Epidermal melanocyte (primary cell): ENCODE results near the gene DNAJB6.
"Not testable (repeated sequence)": the region's sequence is repeated elsewhere in the genome, so short reads cannot be mapped to it uniquely, and the experiment has no call there.

ENCODE experiments used
- DNase-seq: peaks from one replicate; pipeline ENCODE4 v3.0.0; 2011; ENCODE audit warnings: low spot score; ENCODE audit not compliant: insufficient read length

Gene DNAJB6

GRCh38 chr7:157441023-157441399 is 104.2 kb downstream of the DNAJB6 start:
- no peak for DNase-seq

DNA sequence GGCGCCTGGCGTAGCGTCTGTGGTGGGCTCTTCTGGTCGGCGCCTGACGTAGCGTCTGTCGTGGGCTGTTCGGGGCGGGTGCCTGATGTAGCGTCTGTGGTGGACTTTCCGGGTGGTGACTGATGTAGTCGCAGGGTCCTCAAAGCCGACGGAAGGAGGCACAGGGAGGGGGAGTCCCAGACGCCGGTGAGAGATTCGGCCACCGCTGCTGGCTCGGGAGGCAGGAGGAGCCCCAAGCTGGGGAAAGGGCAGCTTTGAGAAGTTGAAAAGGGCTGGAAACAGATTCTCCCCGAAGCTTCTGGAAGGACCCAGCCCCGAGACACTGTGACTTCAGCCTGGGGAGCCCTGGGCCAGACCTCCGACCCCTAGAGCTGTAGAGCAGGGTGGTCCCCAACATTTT is 105.7 kb downstream of the DNAJB6 start:
- DNase-seq = no peak

DNA sequence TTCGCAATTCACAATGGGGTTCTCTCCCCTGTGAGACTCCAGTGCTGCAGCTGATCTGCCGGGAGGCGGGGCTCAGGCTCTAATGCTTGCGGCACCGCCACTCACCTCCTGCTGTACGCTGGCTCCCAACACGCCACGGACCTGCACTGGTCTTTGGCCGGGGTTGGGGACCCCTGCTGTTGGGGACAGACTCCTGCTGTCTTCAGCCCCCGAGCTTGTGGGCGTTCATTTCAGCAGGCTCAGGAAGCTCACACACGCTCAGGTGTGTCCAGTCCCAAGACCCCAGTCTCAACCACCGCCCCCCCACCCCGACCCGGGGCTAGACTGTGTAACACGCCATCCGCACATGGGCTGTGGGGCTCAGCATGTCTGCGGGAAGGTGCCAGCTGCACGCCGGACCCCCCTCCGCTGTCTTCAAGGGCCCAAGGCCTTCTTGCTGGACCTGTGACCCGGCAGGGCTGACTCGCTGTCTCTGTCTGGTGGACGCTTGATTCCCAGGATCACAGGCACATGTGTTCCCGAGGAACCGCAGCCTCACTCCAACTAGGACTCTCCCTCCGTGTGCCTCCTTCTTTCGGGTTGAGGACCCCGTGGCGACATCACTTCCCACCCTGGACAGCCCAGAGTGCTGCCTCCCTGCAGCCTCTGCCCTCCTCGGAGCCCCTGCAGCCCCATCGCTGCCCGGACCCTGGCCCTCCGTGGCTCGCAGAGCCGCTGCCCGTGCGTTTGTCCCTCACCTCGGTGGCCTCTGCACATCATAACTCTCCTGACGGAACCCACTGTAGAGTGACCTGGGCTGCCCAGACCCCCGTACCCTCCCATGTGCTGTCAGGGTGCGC is 106.4 kb downstream of the DNAJB6 start:
- DNase-seq = peak; percentile 5

- peak; percentile 11 for DNase-seq
These were observed 107.4 kb downstream of the DNAJB6 start for GRCh38 chr7:157444011-157444842.

DNA sequence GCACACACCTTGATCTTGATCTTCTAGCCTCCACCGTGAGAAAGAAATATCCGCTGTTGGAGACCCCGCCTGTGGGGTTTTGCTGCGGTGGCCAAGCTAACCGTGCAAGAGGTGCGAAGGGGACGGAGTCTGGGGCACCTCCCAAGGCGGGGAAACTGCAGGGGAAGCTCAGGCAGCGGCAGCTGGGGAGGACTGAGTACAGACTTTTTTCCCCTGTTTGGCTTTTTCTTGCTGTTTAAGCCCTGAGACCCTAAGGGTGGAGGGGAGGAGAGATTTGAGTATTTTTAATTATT is 108.0 kb downstream of the DNAJB6 start:
- DNase-seq = no peak

GRCh38 chr7:157445246-157445955 is 108.6 kb downstream of the DNAJB6 start:
- no peak for DNase-seq

GRCh38 chr7:157445956-157446295 is 109.1 kb downstream of the DNAJB6 start:
- no peak for DNase-seq

DNA sequence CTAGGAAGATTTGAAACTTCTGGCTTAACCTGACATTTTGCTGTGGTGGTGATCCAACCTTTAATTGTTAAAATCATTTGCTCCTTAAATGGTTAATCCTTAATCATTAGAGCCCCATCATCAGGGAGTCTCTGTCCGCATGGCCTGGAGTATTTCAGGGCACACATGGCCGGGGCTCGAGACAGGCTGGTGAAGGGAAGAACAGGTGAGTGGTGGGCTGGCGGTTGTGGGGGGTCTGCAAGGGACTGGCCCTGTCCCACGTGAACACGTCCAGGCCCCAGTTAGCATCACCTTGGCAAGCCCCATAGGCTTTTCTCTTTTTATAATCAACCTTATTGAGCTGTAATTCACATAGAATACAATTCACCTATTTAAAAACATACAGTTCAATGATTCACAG is 109.5 kb downstream of the DNAJB6 start:
- peak; percentile 15 for DNase-seq

DNA sequence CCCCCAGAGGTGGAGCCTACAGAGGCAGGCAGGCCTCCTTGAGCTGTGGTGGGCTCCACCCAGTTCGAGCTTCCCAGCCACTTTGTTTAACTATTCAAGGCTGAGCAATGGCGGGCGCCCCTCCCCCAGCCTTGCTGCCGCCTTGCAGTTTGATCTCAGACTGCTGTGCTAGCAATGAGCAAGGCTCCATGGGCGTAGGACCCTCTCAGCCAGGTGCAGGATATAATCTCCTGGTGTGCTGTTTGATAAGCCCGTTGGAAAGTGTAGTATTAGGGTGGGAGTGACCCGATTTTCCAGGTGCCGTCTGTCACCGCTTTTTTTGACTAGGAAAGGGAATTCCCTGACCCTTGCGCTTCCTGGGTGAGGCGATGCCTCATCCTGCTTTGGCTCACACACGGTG is 117.2 kb downstream of the DNAJB6 start:
- DNase-seq = not testable (repeated sequence)

DNA sequence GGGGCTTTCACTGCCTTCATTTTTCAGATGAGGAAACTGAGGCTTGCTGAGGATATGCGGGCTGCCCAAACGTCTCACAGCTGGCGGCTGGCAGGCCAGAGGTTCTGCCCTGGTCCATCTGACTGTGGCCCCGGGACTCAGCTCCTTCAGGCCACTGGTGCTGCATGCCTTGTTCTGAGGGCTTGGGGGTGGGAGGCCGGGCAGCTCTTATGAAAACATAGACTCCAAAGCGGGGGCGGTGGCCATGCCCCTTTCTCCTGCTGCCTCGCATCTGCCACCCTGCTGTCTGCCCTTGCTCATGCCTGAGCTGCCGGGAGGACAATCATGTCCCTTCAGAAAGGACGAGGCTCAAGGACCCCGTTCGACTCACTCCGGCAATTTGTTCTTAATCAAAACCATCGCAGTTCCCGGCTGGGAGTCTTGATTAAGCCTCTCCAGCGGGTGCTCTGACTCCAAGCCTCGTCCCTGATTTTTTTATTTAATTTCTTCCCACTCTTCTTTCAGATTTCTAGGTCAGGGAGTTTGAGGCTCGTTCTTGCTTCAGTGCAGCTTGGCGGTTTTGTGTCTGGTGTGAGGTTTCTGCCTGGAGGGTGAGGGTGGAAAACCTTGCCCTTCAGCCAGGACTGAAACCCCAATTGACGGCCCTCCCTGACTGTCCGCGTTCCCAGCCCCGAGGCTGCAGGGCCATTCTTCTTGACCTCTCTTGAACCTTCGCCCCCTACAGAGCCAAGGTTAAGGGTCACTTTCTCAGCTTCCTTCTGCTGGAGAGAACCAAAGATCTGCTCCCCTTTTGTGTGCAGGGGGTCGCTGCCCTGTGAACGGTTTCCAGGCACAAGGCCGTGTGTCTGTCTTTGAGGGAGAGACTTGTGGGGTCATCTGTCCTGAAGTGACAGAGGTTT is 120.8 kb downstream of the DNAJB6 start:
- no peak for DNase-seq

DNA sequence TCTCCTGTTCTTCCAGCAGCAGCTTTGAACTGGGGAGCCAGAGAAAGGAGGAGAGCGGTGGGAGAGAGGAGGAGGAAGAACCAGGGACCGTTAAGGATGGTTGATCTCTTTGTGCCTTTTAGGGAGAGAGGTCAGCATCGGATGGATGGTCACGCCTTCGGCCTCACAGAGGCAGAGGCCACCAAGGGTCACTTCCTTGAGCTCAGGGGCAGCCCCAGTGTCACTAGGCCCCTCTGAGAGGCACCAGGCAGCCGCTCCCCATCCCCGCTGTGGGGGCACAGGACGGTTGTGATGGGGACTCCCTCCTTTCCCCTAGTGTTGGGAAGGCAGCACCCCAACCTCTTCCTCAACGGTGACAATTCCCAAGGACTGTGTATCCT is 121.4 kb downstream of the DNAJB6 start:
- no peak for DNase-seq

DNA sequence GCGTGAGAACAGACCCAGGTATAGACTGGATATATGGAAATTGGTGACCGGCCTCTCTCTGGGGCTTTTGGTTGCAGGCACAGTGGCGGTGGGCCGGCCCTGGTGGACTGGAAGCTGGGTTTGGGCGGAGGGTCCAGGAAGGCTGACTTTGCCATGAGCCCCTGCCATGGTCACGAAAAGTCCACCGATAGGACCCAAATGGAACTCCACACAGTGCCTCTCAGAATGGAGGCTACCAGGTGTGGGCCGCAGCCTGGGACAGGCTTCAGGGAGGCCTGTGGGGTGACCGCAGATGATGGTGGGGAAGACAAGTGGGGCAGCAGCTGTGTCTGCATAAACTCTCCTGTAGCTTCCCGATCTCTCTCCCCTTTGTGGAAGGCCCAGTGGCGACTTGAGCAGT is 123.2 kb downstream of the DNAJB6 start:
- no peak for DNase-seq

- no peak for DNase-seq
These were observed 123.9 kb downstream of the DNAJB6 start for GRCh38 chr7:157460721-157461120.

- DNase-seq = no peak
These were observed 125.0 kb downstream of the DNAJB6 start for GRCh38 chr7:157461573-157462418.

- no peak for DNase-seq
These were observed 125.6 kb downstream of the DNAJB6 start for GRCh38 chr7:157462419-157462771.

GRCh38 chr7:157462840-157463239 is 126.0 kb downstream of the DNAJB6 start:
- no peak for DNase-seq

GRCh38 chr7:157463245-157463644 is 126.4 kb downstream of the DNAJB6 start:
- no peak for DNase-seq

DNA sequence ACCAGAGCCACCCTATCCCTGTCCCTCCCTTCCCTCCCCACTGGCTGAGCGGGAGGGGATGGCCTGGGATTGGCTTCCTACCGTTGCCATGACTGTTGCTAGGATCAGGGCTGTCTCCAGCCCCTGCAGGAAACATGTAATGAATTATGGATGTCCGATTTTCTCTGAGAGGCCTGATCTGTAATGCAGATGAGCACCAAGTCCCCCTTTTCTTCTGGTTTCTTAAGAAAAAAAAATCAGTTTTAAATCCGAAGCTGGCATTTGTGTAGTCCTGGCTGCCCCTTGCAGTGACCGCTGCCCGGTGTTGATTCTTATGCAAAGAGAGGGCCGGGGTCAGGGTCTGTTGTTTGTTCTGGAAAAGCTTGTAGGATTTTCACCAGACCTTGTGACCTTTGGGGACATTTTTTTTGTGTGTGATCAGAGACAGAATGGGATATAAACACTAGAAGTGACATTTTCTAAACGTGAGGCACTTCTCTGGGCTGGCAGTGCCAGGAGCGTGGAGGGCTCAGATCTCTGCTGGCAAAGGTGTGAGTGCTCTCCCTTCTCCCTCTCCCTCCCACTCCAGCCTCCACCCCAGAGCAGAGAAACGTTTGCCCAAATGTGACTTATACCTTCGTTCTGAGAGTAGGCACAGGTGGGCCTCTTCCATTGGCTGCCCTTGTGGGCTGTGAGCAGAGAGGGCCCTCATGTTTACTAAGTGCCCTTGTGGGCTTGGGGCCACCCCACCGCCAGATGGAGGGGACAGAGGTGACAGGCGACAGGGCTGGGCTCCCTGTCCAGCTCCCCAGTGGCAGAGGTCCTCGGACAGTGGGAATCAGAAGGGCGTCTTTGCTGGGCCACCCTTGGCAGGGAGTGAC is 127.5 kb downstream of the DNAJB6 start:
- DNase-seq = no peak
